ENCODE data around the gene PTGDR2.
A peak's percentile ranks its signal among the peaks of the same experiment; 100 is the strongest.
"Not testable (repeated sequence)": the region's sequence is repeated elsewhere in the genome, so short reads cannot be mapped to it uniquely, and the experiment has no call there.

PTGDR2 gene

DNA sequence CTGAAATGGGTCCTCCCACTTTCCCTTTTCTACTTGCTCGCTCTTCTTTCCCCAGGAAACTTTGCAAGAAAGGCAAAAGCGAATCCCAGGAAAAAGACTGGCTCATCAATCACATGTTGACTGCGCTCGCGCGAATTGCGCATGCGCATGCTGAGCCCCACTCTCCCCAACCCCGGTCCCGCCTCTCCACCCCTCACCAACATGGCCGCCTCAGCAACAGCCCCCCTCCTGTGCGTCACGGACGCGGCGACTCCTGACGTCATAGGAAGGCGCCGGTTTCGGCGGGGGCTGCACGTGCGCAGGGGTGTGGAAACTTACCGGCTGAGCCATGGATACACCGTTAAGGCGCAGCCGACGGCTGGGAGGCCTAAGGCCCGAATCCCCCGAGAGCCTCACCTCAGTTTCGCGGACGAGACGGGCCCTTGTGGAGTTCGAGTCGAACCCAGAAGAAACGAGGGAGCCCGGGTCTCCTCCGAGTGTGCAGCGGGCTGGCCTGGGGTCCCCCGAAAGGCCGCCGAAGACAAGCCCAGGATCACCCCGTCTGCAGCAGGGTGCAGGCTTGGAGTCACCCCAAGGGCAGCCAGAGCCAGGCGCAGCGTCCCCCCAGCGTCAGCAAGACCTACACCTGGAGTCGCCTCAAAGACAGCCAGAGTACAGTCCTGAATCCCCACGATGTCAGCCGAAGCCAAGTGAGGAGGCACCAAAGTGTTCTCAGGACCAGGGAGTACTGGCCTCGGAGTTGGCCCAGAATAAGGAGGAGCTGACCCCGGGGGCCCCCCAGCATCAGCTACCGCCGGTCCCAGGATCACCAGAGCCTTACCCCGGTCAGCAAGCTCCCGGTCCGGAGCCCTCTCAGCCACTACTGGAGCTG is 13.7 kb downstream of the PTGDR2 start, which contains the start of gene CCDC86:
TSS of gene CCDC86 (plus strand) at position 317 of the 871 bp plus-strand sequence. CDS start at position 329, 12 bp downstream.
- DNase-seq: peak; percentile 98

DNA sequence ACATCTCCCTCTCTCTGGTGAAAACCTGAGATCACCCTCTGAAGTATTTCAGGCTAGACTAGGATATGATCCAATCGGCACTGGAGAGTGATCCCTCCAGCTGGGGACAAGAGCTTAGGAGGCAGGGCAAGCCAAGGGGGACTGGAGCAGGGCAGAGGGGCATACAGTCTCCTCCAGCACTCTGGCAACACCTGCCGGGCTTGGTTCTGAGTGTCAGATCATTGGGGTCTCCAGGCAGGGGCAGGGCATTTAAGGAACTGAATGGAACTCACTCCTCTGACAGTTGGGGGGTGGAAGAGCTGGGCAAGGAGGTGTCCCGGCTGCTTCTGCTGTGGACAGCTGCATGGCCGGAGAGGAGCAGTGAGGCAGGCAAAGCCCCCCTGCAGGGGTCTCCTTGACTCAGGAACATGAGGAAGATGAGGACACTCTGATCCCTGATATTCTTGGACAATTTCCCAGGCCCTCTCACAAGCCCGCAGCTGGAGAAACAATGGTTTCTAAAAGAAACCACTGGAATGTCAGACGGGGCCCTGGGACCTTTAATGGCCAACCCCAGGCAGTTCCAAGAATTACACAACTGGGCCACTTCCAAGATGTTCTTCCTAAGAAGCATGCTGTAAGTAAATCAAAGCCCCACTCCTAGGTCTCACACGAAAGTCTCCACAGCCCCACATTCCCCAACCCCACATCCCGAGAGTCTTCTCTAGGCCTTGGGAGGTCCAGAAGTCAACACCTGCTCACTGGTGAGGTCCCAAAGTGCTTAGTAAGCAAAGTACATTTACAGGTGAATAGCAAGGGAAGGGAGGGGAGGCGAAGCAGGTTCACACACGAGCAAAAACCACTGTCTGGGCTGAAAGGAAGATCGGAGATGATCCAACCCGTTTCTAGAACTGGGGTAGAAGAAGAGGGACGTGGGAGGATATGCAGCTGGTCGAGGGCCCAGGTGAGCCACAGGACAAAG is 15.0 kb downstream of the PTGDR2 start:
- DNase-seq: no peak

DNA sequence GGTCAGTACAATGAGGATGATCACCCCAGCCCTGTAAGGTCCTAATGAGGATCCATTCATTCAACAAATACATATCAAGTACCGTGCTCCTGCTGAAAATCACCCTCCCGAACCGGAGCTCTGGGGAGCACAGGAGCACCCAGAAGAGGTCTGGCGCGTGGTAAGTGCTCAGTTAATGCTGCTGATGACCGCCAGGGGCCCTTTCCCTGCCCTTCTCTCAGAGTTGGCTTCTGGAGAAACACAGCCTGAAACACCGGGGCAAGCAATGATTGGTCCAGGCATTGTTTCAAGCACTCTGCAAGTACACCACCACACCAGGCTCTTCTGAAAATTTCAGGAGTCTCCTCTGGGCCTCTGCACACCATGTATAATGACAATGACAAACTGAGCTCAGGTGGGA is 17.6 kb downstream of the PTGDR2 start:
- DNase-seq: no peak

DNA sequence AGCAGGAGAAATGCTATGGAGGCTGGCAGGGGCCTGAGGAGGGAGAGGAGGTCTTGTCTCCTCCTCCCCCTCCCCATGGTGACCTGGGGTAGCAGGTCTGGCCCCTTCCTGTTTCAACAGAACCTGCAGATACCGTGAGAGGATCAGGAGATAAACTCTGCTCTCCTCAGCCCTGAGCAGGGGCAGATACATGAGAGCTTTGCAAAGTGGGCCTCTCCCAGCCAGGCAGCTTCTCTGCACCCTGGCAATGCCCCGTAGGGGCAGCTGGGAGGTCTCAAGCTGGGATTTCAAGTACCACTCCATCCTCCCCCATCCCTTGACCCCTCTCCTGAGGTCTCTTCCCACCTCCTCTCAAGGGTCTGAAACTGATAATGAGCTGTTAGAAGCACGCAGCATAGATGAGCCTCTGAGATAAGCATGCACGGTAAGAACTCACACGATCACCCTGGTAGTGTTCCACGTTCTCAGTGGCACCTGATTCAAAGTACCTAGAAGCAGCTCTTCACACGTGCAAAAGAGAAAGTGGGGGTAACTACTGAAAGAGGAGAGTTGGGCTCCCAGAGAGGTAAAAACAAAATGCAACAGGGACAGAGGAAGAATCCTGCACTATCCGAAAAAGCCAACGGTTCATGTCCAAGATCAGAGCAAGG is 18.8 kb downstream of the PTGDR2 start:
- no peak for DNase-seq

DNA sequence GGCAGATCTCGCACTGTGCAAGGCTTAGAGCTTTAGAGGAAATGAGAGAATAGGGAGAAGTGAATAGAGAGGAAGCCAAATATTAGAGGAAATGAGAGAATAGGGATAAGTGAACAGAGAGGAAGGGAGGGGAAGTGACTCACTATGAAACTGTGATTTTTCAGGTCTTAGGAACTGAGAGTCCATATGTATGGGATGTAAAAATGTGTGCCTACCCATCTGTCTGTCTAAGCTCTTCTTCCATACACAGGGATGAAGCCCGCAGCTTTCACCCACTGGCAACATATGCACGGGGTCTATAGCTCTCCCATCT is 20.3 kb downstream of the PTGDR2 start:
- DNase-seq: no peak

DNA sequence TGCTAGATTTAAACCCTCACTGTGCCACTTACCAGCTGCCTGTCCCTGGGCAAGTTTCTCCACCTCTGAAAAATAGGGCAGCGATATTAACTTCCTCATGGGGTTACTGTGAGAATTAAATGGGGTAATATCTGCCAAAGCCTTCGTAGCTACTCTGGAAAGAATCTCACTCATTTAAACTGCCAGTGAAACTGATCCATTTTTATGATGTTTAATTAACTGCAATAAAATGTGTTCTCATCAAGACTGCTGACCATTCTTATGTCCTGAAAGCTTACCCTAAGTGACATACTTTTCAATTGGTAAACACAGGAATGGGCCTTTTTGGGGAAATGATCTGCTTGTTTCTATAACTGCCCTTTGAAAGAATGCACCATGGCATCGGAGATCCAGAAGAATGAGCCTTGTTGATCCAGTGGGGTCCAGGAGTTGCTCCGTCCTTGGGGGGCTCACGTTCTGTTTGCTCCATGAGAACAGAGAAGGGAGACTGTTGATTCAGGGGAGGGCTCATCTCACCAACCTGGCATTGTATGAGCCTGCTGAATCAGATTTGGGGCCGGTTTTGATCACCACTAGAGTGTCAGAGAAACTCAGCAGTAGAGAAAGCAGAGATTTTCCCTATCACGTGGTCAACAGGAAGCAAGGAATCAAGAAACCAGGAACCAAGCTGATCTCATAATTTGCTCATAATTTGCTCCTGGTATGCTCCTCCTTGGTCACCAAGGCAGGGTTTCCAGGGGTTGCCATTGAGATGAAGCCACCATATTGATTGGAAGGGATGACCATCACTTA is 20.8 kb downstream of the PTGDR2 start:
- DNase-seq: no peak

DNA sequence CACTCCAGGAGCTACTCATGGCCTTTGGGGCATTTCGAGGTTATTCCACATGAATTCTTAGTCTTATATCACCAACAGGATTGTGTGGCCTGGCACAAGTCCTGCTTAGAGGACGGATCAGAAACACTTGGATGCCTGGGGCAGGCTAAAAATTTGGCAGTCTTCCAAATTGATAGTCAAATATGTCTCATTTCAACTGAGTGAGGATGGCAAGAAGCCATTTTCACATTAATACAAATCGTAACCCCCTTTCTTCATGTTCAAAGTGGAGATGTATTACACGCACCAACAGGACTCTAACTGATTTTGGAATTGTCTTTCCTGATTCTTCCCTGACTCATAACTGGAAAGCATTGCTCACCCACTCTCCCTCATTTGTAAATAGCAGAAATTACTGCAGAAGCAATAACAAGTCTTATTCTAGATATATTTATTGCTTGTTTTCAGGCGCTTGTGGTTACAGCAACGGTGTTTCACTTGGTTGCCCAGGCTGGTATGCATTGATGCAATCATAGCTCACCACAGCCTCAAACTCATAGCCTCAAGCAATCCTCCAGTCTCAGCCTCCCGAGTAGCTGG is 24.2 kb downstream of the PTGDR2 start:
- DNase-seq: no peak

DNA sequence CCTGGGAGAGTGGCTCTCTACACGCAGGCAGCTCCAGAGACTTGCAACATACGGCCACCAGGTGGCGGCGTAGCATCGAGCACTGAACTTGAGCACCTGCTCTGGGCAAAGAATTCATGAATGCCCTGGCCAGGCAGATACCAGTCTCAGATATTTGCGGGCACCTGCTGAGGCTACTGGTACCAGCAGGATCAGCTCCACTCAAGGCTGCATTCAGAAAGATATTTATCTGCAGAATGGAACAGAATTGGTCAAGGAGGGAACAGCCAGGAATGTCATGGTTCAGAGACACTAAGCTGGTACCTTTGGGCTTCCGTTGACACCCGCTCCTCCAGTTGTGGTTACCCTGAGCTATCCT is 24.6 kb downstream of the PTGDR2 start:
- DNase-seq: peak; percentile 83

DNA sequence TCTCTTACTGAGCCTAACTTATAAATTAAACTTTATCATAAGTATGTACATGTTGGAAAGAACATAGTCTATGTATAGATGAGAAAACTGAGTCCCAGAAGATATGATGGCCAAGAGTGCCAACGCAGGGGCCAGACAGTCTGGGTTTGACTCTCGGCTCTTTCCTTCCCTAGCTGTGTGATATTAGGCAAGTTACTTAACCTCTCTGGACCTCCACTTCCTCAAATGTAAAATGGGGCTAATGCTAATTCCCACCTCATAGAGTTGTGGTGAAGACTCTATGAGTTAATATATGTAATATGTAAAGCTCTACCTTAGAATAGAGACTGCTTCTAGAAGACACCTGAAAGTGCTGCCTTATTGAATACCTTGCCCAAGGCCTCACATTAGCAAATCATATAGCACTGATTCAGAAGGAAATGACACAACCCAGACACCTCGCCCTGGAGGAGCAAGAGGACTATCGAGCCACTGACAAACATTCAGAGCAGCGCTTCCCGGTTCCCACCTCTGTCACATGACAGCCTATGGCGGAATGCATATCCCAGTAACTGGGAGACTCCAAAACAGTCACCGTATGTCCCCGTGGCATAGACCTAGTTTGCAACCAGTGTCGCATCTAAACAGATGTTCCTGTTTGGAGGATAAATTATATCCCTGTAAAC is 25.1 kb downstream of the PTGDR2 start:
- DNase-seq: no peak

DNA sequence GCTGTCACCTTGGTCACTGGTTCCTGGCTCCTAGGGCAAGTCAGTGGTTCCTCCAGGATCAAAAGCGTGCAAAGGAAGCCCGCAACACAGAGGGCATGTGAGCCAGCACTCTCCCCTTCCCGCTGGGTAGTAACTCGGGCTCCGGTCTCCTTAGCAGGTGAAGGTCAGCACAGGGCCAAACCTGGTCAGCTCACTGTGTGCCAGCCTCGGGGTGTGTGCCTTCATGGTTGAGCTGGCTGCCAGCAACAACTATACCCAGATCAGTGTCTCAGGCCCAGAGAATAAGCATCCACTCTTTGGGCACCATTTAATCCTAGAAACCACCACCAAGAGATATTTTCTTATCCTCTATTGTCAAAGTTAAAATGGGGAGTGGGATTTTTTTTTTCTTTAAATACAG is 30.0 kb downstream of the PTGDR2 start:
- no peak for DNase-seq

DNA sequence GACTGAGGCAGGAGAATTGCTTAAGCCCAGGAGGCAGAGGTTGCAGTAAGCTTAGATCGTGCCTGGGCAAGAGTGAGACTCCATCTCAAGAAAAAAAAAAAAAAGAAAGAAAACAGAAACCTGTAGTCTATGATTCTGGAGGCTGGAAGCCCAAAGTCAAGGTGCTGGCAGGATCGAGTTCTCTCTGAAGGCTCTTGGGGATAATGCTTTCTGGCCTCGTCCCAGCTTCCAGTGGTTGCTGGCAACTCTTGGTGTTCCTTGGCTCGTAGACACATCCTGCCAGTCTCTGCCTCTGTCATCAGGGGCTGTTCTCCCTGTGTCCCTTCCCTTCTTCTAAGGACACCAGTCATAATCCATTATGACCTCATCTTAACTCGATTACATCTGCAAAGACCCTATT is 30.6 kb downstream of the PTGDR2 start:
- no peak for DNase-seq

DNA sequence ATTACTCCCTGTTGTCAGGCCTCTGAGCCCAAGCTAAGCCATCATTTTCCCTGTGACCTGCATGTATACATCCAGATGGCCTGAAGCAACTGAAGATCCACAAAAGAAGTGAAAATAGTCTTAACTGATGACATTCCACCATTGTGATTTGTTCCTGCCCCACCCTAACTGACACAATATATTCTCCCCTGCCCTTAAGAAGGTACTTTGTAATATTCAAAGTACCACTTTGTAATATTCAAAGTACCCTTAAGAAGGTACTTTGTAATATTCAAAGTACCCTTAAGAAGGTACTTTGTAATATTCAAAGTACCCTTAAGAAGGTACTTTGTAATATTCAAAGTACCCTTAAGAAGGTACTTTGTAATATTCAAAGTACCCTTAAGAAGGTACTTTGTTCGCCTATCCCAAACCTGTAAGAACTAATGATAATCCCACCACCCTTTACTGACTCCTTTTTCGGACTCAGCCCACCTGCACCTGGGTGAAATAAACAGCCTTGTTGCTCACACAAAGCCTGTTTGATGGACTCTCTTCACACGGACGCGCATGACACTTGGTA is 31.9 kb downstream of the PTGDR2 start:
- not testable (repeated sequence) for DNase-seq

DNA sequence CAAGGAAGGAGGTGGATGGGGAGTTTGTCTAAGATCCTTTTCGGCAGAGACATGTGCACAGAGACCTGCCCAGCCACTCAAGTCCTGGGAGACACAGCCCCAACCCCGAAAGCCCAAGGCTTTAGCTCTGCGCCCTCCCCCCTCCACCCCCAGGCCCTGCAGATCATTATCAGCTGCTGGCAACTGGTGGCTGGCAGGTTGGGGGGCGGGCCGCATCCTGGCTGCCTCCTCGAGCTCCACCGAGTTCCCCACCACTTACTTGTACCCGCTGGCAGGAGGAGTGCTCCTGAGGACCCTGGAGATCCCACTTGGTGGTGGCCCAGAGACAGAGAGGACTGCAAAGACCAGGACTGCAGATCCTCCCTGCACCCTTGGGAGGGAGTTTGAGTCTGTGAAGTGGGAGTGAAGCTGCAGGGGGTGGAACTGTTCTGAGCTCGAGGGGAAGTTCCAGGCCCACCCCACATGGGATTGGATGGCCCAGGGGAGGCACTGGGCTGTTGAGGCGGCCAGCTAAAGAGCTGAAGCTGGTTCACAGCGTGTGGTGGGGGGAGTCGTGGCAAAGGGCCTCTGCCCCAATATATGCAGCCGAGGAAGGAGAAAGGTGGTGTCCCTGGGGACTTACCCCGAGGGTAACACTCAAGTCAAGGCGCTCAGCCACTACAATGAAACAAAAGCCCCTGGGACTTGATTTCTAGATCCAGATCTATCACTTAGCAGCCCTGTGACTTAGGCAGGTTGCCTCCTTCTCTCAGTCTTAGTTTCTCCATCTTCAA is 33.7 kb downstream of the PTGDR2 start:
- DNase-seq: no peak

DNA sequence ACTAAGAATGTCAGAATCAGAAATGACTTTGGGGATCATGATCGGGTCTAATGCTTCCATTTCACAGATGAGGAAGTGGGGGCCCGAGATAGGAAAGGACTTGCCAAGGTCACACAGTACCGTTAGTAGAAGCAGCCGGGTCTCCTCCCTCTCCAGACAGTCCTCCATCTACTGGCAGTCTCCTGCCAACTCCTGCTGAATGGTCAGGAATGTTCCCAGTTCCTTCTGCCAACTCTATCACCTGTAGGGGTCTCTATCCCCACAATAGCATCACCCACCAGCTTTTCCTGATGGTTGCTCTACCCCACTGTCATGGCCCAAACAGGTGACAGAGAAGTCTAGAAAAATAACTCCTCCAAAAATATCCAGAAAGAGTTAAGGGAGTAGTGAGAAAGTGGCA is 37.7 kb downstream of the PTGDR2 start:
- DNase-seq: no peak

DNA sequence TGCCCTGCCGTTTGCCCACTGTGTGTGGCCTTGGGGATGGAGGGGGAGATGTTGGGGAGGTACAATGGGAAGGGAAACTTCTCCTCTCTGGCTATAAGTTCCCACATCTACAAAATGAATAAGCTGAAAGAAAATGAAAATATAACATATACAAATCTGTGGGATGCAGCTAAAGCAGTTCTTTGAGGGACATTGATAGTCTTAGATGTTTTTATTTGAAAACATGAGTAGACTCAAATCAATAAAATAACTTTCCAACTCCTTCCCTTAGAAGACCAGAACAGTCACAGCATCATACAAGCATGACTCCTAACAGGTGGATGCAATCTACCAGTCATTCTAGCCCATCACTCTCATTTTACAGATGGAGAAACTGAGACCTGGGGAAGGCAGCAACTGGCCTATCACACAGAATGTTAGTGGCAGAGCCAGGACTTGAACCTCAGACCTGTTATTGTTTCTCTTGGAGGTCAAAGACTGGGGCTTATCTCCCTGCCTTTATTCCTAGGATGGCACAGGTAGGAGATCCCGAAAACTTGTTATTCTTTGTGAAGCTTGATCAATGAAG is 39.1 kb downstream of the PTGDR2 start:
- DNase-seq: no peak

DNA sequence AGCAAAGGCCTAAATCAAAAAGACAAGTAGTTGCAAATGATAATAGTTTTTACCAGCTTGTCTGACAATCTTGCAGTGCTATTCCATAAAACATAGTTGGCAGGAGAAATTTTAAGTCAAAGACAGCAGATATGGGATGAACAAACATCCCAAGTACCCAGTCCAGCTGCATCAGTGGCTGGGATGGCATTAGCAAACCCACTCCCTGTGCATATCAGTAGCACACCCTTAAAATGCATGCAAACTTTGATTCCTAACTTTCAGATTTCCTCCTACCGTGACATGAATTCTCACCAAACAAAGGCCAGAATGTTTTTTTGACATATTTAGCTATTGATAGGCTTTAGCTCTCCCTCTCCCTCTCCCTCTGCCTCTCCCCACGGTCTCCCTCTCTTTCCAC is 41.6 kb downstream of the PTGDR2 start:
- DNase-seq: no peak

DNA sequence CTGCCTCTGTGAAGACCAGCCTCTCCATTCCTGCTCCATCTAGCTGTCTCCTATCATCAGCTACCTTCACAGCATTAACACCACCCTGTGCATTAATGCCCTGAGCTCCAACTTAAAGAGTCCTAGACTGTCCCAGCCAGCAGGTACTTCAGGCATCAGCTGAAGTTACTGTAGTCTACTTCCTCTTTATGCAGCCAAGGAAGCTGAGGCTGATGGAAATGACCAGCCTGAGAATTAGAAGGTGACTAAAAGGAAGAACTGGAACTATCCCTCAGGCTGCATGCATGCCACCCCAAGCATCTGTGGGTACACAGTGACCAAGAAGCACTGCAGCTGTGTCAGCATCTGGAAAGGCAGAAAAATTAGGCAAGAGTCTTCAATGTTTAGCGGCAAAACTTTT is 42.4 kb downstream of the PTGDR2 start:
- no peak for DNase-seq

DNA sequence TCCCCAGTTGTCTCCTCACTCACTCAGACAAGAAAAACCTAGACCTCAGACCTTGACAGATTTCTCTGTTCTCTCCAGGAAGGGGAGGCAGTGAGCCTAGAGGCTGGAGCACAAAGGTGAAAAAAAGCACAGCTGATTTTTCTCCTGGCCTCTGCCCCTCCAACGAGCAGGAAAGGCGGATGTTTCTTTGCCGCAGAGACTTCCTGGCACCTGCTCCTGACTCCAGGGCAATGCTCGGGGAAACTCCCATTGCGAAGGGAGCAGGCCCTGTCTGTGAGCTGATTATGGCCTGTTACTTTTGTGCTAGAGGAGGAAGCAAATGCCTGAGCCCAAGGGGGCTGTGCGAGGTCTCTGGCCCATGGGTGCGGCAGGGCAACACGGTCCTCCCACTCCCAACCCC is 45.2 kb downstream of the PTGDR2 start:
- no peak for DNase-seq

DNA sequence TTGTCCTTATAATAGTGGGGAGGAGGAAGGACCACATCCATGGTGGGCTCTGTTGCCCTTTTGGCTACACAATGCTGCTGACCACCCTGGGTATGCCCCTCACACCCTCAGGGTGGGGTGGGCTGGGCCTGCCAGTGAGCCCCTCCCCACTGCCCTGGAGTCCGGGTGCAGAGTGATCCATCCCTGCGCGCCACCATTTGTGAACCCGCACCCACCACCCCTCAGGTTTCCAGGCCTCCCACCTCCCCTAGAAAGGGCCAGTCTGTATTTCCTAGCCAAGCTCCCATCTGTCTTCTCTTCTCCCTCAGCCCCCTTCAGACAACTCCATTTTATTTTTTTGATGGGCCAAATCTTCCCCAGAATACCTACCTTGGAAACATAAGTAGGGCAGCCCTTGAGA is 45.6 kb downstream of the PTGDR2 start:
- DNase-seq: no peak

DNA sequence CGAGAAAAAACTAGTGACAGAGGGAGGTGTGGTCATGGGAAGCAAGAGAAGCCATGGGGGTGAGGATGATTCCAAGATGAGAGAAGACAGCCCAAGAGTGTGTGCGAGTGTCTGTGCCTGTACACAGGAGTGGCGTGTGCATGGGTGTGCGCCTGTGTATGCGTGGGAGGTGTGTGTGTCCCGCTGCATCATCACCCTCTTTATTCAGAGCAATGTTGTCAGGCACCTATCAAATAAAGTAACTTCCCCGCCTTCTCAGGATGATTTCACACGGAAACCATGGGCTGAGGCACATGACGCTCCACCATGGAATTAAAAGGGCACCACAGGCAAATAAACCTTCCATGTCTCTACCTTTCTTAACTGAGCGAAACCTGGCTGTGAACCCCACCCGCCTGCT is 46.1 kb downstream of the PTGDR2 start:
- no peak for DNase-seq
